RPMI8226 (cell line): ENCODE data around the gene SPINK1.
A peak's percentile ranks its signal among the peaks of the same experiment; 100 is the strongest.
"Not testable (repeated sequence)": the region's sequence is repeated elsewhere in the genome, so short reads cannot be mapped to it uniquely, and the experiment has no call there.

ENCODE experiments used
- DNase-seq: peaks from one replicate; pipeline ENCODE4 v3.0.0-alpha.2; 2015

SPINK1 gene, protein sequence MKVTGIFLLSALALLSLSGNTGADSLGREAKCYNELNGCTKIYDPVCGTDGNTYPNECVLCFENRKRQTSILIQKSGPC

GRCh38 chr5:147831465-147831864, at the start of gene SPINK1:
Gene SPINK1 (minus strand): TSS chr5:147831671. CDS start chr5:147831577, 94 bp downstream.
- no peak for DNase-seq

GRCh38 chr5:147880487-147880886, 49.0 kb upstream of the SPINK1 start:
- no peak for DNase-seq

- DNase-seq = no peak
These were observed 48.3 kb upstream of the SPINK1 start for GRCh38 chr5:147879784-147880183.

GRCh38 chr5:147878066-147878759, 46.7 kb upstream of the SPINK1 start, which contains the start of gene SCGB3A2:
Gene SCGB3A2 (plus strand): TSS chr5:147878711. CDS start chr5:147878804, 93 bp downstream.
- no peak for DNase-seq

DNA sequence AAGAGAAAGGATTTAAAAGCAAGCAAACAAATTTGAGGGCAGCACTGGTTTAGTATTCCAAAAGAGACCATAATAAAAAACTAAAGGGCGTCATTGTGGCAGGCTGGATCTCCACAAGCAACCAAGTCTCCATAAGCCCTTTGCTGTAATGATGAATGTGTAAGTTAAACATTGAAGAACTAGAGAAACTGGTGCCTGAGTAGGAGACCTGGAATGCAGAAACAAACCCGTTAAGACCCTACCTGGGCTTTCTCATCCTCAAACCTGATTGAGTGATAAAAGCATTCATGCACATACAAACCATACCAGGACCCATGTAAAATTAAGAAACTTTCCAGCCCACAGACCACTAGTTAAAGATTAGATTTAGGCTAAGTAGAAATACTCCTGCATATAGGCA, 45.2 kb upstream of the SPINK1 start:
- no peak for DNase-seq

DNA sequence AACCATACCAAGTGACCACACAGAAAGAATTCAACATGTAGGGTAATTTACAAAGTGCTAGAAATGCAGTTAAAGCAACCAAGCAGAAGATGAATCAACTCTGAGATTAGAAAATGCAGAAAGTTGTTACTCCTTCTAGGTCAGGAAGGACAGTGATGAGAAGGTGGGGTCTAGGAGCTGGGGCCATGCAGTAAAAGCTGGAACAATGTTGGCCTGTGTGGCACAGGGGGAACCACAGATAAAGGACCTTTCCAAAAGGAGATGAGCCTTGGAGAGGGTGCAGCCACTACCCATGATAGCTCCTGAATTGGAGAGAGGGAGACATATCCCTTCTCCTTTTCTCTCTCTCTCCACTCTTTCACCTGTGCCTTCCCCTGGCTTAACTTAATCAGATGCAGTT, 44.7 kb upstream of the SPINK1 start:
- no peak for DNase-seq

- no peak for DNase-seq
These were observed 43.5 kb upstream of the SPINK1 start for GRCh38 chr5:147874910-147875367.

- DNase-seq = not testable (repeated sequence)
These were observed 42.8 kb upstream of the SPINK1 start for GRCh38 chr5:147874118-147874875.

GRCh38 chr5:147872744-147873435, 41.4 kb upstream of the SPINK1 start:
- DNase-seq = not testable (repeated sequence)

- DNase-seq = not testable (repeated sequence)
These were observed 40.6 kb upstream of the SPINK1 start for GRCh38 chr5:147871980-147872549.

GRCh38 chr5:147869892-147870291, 38.4 kb upstream of the SPINK1 start:
- DNase-seq = not testable (repeated sequence)

- no peak for DNase-seq
These were observed 37.6 kb upstream of the SPINK1 start for GRCh38 chr5:147869112-147869511.

DNA sequence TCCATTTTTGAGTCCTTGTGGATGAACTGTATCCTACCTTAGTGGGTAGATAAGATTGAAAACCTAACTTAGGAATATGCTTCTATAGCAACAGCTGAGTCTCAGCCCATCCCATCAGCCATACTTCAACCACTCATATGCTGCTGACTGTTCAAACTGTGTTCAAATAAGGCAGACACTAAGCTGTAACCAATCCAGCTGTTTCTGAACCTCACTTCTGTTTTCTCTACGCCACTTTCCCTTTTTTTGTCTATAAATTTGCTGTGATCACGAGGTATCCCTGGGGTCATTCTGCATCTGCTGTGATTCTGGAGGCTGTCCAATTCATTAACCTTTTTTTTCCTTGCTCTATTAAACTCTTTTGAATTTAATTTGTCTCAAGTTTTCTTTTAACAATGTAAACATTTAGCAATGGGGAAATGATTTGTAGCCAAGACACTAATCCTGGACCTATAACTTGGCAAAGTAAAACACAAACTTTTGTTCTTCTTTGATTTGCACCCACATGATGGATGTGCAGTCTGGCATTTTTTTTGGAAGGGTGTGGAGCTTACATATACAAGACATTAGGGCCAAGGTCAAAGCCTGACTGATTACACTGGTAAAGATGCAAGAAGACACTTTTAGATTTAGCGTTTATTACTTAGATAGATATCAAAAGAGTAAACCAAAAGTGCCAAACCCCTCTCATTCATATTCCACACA, 32.1 kb upstream of the SPINK1 start:
- DNase-seq = no peak

GRCh38 chr5:147860641-147861025, 29.2 kb upstream of the SPINK1 start:
- no peak for DNase-seq

GRCh38 chr5:147859962-147860640, 28.6 kb upstream of the SPINK1 start:
- DNase-seq = no peak

- no peak for DNase-seq
These were observed 27.1 kb upstream of the SPINK1 start for GRCh38 chr5:147858565-147858964.

- peak; percentile 54 for DNase-seq
These were observed 26.0 kb upstream of the SPINK1 start for GRCh38 chr5:147857302-147858129.

DNA sequence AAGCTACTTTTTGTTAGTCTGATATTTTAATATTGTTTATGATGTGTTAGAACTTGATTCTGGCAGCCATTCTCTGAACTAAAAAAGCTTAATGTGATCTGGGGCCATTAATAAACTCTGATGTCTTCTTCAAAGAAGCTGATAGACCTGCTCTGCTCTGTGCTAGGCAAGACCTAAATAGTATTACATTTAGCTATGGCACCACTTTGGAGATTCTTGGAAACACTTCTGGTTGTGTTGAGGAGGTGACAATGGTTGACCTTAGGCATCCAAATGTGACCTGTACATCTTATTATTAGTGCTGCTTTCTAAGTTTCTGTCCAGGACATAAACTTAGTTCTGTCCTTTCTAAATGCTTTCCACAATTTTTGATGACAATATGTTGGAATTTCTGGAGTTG, 25.3 kb upstream of the SPINK1 start:
- no peak for DNase-seq

- no peak for DNase-seq
These were observed 24.3 kb upstream of the SPINK1 start for GRCh38 chr5:147855774-147856069.

GRCh38 chr5:147854894-147855773, 23.7 kb upstream of the SPINK1 start:
- DNase-seq = no peak
